SU-DHL-6 (cell line): ENCODE results near the gene CDCA7.
"Not testable (repeated sequence)": the region's sequence is repeated elsewhere in the genome, so short reads cannot be mapped to it uniquely, and the experiment has no call there.

Source experiments
- EZH2phosphoT487 ChIP-seq: fragments of 200-600 bp; sonication (generic), shearing (Covaris generic); conservative IDR thresholded peaks from 2 replicates; pipeline ENCODE4 v1.6.1; 2018; ENCODE audit warnings: mild to moderate bottlenecking, antibody characterized with exemption, low read length, moderate library complexity, mixed read lengths
- TF ChIP-seq, protein P1 (sequence below): fragments of 200-600 bp; sonication (generic); IDR thresholded peaks from one replicate; pipeline ENCODE4 v1.5.1; 2017; ENCODE audit warnings: antibody characterized with exemption, mild to moderate bottlenecking, low read length, moderate library complexity; ENCODE audit not compliant: insufficient read depth, poor library complexity, severe bottlenecking

- TF ChIP-seq EZH2phosphoT487, result not testable (repeated sequence)
- TF ChIP-seq, protein P1, sequence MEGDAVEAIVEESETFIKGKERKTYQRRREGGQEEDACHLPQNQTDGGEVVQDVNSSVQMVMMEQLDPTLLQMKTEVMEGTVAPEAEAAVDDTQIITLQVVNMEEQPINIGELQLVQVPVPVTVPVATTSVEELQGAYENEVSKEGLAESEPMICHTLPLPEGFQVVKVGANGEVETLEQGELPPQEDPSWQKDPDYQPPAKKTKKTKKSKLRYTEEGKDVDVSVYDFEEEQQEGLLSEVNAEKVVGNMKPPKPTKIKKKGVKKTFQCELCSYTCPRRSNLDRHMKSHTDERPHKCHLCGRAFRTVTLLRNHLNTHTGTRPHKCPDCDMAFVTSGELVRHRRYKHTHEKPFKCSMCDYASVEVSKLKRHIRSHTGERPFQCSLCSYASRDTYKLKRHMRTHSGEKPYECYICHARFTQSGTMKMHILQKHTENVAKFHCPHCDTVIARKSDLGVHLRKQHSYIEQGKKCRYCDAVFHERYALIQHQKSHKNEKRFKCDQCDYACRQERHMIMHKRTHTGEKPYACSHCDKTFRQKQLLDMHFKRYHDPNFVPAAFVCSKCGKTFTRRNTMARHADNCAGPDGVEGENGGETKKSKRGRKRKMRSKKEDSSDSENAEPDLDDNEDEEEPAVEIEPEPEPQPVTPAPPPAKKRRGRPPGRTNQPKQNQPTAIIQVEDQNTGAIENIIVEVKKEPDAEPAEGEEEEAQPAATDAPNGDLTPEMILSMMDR, result not testable (repeated sequence)
These were observed 45.3 kb upstream of the CDCA7 start for GRCh38 chr2:173309370-173309769.
